NCI-H146 (cell line): ENCODE results near the gene BLM.
"Not testable (repeated sequence)": the region's sequence is repeated elsewhere in the genome, so short reads cannot be mapped to it uniquely, and the experiment has no call there.

ENCODE experiments used
- DNase-seq: peaks from one replicate; lab custom pipeline; 2025; lab: John Stamatoyannopoulos, UW

BLM gene

DNA sequence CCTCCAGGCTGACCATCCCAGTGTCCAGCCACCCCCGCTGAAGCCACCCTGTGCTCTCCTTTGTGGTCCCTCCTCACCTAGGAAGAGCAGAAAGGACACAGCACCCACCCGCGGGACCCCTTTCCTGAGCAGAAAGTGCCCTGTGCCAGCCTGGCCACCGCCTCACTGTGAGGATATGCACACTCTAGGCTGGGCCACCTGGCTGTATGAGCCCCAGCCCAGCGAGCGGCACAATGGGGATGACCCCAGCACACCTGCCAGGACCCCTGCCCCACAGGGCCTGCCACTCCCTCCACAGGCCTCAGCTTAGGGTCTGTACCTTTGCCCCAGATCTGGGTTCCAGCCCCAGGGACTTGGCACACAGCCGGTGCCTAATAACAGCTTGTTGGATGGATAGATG lies 103.3 kb downstream of the BLM start:
- no peak for DNase-seq

DNA sequence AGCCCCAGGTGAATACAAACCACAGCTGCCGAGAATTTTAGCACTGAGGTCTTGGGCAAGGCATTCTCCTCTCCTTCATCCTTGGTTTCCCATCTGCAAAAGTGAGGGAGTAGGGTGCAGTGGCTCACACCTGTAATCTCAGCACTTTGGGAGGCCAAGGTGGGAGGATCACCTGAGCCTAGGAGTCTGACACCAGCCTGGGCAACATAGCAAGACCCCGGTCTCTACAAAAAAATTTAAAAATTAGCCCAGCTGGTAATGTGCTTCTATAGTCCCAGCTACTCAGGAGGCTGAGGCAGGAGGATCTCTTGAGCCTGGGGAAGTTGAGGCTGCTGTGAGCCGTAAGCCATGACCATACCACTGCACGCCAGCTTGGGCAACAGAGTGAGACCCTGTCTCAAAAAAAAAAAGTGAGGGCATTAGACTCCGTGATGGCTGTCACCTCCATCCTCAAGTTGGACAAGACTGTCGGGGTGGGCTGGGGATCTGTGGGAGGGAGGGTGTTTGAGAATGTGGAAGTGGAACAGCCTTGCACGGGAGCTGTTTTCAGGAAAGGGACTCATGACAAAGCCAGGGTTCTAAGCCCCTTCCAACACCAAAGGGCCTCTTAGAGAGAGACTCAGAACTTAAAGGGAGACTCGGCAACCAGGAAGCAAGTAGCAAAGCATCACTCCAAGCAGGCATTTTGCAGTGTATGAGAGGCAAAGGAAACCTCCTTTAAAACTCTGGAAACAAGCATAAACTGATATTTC lies 105.2 kb downstream of the BLM start:
- DNase-seq, result no peak

DNA sequence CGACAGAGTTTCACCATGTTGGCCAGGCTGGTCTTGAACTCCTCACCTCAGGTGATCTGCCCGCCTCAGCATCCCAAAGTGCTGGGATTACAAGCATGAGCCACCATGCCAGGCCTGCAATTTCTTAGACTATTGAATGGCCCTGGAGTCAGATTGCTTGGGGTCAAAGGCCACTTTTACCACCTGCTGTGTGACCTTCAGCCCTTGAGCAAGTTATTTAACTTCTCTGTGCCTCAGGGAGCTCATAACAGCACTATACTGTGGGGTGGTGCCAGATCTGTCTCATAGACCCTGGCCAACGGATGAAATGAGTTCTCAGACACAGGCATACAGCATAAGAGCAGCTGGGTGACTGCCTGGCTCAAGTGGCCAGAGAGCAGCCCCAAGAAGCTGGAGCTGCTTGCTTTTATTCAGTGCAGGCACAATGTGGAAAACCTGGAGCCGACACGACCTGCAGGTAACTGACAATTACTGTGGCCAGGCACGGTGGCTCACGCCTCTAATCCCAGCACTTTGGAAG lies 106.4 kb downstream of the BLM start:
- no peak for DNase-seq

DNA sequence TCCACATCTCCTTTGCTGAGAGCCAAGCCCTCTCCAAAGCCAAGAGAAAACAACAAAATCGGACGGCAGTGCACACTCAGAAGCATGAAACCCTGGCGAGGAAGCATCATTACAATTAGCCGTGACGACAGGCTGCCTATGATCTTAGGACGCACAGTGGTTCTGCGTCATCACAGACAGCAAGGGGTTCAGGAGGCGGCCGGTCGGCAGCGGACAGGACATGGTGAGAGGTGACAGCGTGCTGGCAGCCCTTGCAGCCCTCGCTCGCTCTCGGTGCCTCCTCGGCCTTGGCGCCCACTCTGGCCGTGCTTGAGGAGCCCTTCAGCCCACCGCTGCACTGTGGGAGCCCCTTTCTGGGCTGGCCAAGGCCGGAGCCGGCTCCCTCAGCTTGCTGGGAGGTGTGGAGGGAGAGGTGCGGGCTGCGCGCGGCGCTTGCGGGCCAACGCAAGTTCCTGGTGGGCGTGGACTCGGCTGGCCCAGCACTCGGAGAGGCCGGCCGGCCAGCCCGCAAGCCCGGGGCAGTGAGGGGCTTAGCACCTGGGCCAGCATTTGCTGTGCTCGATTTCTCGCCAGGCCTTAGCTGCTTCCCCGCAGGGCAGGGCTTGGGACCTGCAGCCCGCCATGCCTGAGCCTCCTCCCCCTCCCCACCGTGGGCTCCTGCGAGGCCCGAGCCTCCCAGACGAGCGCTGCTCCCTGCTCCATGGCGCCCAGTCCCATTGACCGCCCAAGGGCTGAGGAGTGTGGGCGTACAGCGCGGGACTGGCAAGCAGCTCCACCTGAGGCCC lies 108.2 kb downstream of the BLM start:
- DNase-seq, result not testable (repeated sequence)

DNA sequence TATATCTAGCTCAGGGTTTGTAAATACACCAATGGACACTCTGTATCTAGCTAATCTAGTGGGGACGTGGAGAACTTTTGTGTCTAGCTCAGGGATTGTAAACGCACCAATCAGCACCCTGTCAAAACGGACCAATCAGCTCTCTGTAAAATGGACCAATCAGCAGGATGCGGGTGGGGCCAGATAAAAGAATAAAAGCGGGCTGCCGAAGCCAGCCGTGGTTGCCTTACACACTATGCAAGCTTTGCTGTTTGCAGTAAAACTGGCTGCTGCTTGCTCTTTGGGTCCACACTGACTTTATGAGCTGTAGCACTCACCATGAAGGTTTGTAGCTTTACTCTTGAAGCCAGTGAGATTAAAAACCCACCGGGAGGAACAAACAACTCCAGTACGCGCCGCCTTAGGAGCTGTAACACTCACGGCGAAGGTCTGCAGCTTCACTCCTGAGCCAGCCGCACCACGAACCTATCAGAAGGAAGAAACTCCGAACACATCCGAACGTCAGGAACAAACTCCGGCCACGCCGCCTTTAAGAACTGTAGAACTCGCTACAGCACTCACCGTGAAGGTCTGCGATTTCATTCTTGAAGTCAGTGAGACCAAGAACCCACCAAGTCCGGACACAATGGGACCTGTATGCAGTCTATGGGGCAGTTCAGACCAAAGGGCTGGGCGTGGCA lies 109.2 kb downstream of the BLM start:
- not testable (repeated sequence) for DNase-seq

GRCh38 chr15:90826886-90827435 lies 109.8 kb downstream of the BLM start:
- no peak for DNase-seq

DNA sequence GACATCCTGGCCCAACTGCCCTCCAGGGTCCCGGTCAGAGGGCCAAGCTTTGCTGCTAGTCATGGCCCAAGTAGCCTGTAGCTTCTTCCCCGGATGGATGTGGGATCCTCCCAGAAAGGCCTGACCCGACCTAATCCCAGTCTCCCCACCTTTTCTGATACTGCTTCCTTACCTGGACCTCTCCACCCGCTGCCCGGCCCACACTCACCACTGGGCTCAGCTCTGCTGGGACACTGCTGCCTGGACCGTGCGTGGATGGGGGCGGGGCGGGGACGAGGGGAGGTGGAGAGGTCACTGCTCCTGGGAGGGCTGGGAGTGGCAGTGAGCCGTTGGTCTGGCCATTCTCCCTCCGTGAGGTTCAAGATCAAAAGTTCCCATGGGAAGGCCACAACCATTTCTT lies 111.0 kb downstream of the BLM start:
- no peak for DNase-seq

DNA sequence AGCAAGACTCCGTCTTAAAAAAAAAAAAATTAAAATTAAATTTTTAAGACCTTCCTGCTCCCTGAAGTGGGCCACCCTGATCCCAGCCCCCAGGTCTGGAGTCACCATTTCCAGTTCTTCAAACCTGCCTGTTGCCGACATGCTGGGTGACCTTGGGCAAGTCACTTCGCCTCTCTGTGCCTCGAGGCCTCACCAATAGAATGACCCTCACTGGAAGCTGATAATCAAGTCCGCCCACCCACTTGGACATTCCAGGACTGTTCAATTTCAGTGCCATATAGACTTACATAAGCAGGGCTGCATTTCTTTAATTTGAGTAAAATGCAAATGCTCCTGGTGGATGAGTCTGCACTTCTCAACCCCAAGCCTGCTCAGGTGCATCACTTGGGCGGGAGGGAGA lies 112.0 kb downstream of the BLM start:
- no peak for DNase-seq

DNA sequence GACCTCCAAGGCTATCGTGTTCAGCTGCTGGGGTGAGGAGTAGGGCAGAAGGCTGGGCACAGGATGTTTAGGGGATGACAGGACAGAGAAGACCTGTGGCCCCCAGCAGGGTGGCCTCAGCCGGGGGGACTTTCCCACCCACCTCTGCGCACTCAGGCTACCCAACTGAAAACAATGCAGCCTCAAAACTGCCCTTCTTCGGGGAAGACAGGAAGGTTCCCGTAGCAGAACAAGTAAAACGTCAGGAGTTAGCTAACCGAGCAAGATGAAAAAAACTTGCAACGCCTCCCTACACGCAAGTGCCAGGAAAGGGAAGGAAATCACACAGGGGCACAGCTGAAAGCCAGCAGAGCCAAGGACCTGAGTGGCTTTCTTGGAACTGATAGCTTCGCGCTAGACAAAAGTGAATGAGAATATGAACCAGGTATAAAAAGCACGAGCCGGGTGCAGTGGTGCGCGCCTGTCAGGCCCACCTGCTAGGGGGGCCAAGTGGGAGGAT lies 112.8 kb downstream of the BLM start:
- DNase-seq, result no peak

DNA sequence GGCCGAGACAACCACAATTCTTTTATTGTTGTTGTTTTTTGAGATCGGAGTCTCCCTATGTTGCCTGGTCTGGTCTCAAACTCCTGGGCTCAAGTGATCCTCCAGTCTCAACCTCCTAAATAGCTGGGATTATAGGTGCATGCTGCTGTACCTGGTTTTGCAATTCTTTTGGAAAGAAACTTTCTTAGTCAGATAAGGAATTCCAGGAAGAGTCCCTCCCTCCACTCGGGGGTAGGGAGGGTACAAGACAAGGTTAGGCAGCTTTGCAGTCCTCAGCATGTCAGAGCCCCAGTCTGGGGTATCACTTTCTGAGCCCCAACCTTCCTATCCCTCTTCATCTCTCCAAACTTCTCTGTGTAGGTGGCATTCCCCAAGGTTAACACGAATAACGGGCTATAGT lies 117.5 kb downstream of the BLM start:
- no peak for DNase-seq

- DNase-seq, result no peak
Observed at GRCh38 chr15:90836296-90836871, 119.2 kb downstream of the BLM start.

GRCh38 chr15:90837094-90837493 lies 119.9 kb downstream of the BLM start:
- no peak for DNase-seq

DNA sequence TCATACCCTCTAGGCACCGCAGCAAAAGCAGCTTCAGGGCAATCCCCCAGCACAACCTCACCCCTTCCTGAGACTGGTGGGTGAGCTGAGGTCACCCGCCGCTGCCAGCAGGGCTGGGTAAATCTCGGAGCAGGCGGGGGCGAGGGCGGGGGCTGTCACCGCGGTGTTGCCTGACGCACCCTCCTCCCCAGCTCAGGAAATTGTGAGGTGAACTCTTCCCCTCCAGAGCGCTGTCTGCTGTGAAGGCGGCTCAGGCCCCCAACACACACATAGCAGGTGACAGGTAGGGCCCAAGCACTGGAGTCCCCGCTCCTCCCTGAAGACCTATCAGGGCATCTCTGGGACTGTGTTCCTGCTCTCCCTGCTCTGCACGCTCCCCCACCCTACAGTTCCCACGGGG lies 121.0 kb downstream of the BLM start:
- DNase-seq, result no peak

DNA sequence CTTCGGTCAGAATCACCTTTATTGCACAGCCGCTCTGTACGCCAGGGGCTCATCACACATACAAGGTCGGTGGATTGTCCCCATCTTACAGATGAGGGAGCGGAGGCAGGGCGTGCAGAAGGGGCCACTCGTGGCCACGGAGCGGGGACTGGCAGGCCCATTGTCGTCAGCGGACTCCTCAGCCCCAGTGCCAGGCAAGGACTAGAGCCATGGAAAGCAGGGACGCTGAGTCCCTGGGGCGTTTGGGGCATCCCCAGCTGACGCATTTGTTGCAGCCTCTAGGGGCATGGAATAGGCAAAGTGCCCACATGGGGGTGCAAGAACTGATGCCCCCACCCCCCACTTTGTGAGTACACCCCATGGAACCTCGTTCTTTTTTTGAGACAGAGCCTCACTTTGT lies 121.4 kb downstream of the BLM start:
- no peak for DNase-seq

DNA sequence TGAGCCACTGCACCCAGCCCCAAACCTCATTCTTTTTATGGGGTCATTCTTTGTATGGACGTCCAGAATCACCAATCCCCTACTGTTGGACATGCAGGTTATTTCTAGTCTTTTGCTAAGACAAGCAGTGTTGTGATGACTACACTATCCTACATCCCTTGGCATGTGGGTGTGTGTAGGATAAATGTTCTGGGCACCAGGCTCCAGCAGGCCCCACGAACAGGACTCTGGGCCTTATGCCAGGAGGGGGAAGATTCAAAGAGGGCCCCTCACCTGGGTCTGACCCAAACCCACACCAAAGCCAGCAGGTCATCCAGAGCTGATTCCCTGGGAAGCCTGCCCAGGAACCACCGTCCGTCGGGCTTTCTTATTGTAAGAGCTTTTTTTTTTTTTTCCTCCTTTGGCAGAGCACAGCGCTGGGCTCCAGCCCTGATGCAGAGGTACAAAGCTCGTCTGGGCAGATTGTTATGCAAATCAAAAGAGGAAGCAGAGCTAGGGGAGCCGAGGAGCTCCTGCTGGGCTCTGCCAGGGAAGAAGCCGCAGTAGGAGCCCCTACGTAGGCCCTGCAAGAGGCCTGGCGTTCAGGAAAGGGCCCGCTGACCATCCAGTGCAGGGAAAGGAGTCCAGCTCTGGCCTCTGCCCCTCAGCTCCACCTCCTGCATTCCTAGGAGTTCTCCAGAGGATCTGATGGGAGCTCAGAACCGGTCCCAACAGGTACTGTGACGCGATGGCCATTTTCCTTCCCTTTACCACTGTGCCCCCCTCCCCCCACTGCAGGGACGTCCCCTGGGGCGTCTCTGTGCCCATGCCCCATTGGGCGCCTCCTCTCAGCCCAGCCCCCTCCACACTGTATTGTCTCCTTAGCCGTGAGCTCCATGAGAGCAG lies 122.3 kb downstream of the BLM start:
- peak; percentile 43 for DNase-seq

DNA sequence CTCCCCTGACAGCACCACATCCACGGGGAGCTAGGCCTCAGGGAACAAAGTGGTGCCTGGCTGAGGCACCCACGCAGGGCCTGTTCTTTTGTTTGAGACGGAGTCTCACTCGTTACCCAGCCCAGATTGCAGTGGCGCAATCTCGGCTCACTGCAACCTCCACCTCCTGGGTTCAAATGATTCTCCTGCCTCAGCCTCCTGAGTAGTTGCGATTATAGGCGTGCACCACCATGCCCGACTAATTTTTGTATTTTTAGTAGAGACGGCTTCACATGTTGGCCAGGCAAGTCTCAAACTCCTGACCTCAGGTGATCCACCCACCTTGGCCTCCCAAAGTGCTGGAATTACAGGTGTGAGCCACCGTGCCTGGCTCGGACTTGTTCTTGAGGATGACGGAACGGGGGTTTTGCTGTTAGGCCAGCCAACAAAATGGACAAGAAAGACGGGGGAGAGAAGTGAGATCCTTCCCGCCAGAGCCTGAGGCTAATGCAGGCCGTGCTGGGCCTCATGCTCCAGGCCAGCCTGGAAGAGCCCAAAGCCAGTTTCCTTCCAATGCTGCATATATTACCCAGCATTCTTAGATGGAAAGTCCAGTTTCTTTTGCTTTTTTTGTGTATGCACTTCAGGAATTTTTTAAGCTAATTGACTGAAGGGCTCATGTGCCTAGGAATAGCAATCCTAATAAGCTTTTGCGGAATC lies 123.2 kb downstream of the BLM start:
- DNase-seq, result no peak

DNA sequence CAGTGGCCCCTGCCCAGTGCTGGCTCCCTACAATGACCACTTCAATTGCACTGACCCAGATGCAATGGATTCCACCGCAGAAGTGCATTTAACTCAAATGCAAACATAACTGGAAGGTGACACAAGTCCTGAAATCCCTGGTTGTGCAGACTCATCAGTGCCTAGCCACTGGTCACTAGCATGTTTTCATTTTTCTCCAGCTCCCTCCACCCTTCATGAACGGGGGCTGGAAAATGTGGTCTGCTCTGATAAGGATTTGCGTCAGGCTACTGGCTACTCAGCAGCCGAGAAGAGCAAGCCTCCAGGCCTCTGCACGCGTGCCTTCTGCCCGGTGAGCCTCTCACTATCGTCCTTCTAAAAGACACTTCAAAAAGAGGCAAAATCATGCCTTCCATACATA lies 123.8 kb downstream of the BLM start:
- DNase-seq, result no peak

- DNase-seq, result no peak
Observed at GRCh38 chr15:90844696-90845095, 127.5 kb downstream of the BLM start.

- no peak for DNase-seq
Observed at GRCh38 chr15:90845201-90845949, 128.2 kb downstream of the BLM start.

GRCh38 chr15:90849424-90849823 lies 132.3 kb downstream of the BLM start:
- DNase-seq, result not testable (repeated sequence)
